Hepatocyte (in vitro differentiated cells): Measurements from ENCODE around the gene COBL. TPM values are rescaled to one million over a fixed set of nuclear protein-coding genes. Genes with fewer than 3 reads are reported as not detected.

ENCODE experiments used
- DNase-seq: peaks from one replicate; pipeline ENCODE4 v3.0.0-alpha.2; 2016; ENCODE audit warnings: low spot score
- H2AFZ ChIP-seq: fragments of 200-600 bp; sonication (generic); 2 replicates; pipeline ENCODE4 v1.6.0; 2016; ENCODE audit warnings: antibody characterized with exemption, mild to moderate bottlenecking
- H3K27ac ChIP-seq: fragments of 200-600 bp; sonication (generic); 2 replicates; pipeline ENCODE4 v1.5.1; 2016; ENCODE audit warnings: mild to moderate bottlenecking
- H3K27me3 ChIP-seq: fragments of 200-600 bp; sonication (generic); 2 replicates; pipeline ENCODE4 v1.6.1; 2016
- H3K36me3 ChIP-seq: fragments of 200-600 bp; sonication (generic); replicated peaks from 2 replicates; pipeline ENCODE4 v1.5.1; 2016; ENCODE audit warnings: low read depth; ENCODE audit not compliant: insufficient read depth
- H3K4me1 ChIP-seq: fragments of 200-600 bp; sonication (generic); 2 replicates; pipeline ENCODE4 v1.5.1; 2016; ENCODE audit warnings: mild to moderate bottlenecking, moderate library complexity; ENCODE audit not compliant: insufficient read depth
- H3K4me2 ChIP-seq: fragments of 200-600 bp; sonication (generic); 2 replicates; pipeline ENCODE4 v1.6.0; 2016
- H3K4me3 ChIP-seq: fragments of 200-600 bp; sonication (generic); 2 replicates; pipeline ENCODE4 v1.5.1; 2016; ENCODE audit warnings: mild to moderate bottlenecking
- H3K79me2 ChIP-seq: fragments of 200-600 bp; sonication (generic); 2 replicates; pipeline ENCODE4 v1.6.0; 2017; ENCODE audit warnings: mild to moderate bottlenecking
- H3K9me2 ChIP-seq: fragments of 200-600 bp; sonication (generic); replicated peaks from 2 replicates; pipeline ENCODE4 v1.6.0; 2017; ENCODE audit warnings: mild to moderate bottlenecking; ENCODE audit not compliant: insufficient read depth
- H3K9me3 ChIP-seq: fragments of 200-600 bp; sonication (generic); 2 replicates; pipeline ENCODE4 v1.5.1; 2016; ENCODE audit warnings: low read depth, mild to moderate bottlenecking
- H4K20me1 ChIP-seq: fragments of 200-600 bp; sonication (generic); 2 replicates; pipeline ENCODE4 v1.6.0; 2016; ENCODE audit warnings: mild to moderate bottlenecking; ENCODE audit not compliant: insufficient read depth, poor library complexity, severe bottlenecking
- EZH2 ChIP-seq: fragments of 200-600 bp; sonication (generic); IDR thresholded peaks from 2 replicates; pipeline ENCODE4 v1.6.1; 2016; ENCODE audit warnings: antibody characterized with exemption, mild to moderate bottlenecking, borderline replicate concordance
- EZH2phosphoT487 ChIP-seq: fragments of 200-600 bp; sonication (generic); IDR thresholded peaks from one replicate; pipeline ENCODE4 v1.6.1; 2018; ENCODE audit warnings: antibody characterized with exemption, mild to moderate bottlenecking, low read depth, moderate library complexity; ENCODE audit not compliant: unreplicated experiment, severe bottlenecking
- WGBS: methylation state at CpG from one replicate; pipeline ENCODE4 v1.1.6; 2016; ENCODE audit warnings: low lambda C conversion rate; ENCODE audit errors: missing lambda C conversion rate; 5-methylcytosine and 5-hydroxymethylcytosine counted together
- polyA plus RNA-seq: library from polyadenylated mRNA; unstranded; fragments of >200 nt; fragmentation: Nextera tagmentation; extraction: Ambion mirVana; gene quantifications from 2 replicates; pipeline ENCODE4 v1.2.1, GENCODE V29; 2016
- total RNA-seq: library from RNA; depleted of rRNA; stranded (reverse); fragments of >200 nt; gene quantifications from 2 replicates; pipeline ENCODE4 v1.2.3, GENCODE V29; 2014
- TF ChIP-seq, protein P1 (sequence below): fragments of 200-600 bp; sonication (generic); IDR thresholded peaks from 2 replicates; pipeline ENCODE4 v1.5.1; 2016; ENCODE audit warnings: antibody characterized with exemption, mild to moderate bottlenecking; ENCODE audit not compliant: poor library complexity

Gene COBL
- total and polyA plus RNA-seq, 2 experiments from 2014 or later: 7.8 to 20.5 TPM

DNA sequence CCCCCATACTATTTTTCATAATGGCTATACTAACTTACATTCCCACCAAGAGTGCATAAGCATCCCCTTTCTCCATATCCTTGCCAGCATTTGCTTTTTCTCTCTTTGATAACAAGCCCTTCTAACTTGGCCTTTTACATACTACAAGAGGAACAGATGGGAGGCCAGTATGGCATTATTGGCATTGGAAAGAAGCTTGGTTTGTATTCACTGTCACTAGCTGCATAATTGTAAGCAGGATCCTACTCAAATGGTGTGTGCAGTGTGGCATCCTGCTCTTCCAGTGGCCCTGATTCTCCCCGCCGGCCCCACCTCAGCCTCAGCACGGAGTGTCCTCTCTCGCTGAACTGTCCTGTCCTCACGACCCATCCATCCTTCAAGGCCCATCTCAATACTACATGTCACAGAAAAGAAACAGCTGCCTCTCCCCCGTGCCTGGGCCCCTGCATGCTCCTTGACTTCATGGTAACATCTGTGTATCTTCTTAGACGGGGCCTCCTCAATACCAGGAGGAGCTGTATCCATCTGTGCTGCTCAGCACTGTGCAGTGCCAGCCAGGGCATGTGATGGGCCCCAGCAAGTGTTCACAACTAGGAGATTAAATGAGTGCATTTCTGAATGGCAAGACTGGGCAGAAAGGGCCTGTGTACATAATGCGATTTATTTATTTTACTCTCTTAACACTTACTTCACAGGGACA, 205.2 kb downstream of the COBL start:
- H3K36me3 ChIP-seq: no peaks in the 10 kb centered on the region
- no peak overlapping the region for H3K4me3 ChIP-seq
- no peak for TF ChIP-seq EZH2
- TF ChIP-seq, protein P1, sequence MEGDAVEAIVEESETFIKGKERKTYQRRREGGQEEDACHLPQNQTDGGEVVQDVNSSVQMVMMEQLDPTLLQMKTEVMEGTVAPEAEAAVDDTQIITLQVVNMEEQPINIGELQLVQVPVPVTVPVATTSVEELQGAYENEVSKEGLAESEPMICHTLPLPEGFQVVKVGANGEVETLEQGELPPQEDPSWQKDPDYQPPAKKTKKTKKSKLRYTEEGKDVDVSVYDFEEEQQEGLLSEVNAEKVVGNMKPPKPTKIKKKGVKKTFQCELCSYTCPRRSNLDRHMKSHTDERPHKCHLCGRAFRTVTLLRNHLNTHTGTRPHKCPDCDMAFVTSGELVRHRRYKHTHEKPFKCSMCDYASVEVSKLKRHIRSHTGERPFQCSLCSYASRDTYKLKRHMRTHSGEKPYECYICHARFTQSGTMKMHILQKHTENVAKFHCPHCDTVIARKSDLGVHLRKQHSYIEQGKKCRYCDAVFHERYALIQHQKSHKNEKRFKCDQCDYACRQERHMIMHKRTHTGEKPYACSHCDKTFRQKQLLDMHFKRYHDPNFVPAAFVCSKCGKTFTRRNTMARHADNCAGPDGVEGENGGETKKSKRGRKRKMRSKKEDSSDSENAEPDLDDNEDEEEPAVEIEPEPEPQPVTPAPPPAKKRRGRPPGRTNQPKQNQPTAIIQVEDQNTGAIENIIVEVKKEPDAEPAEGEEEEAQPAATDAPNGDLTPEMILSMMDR: no peak
- TF ChIP-seq EZH2phosphoT487: no peak
- DNase-seq: no peak
- no peaks in the 10 kb centered on the region for H4K20me1 ChIP-seq
- no peak overlapping the region for H2AFZ ChIP-seq
- no peak overlapping the region for H3K4me2 ChIP-seq
- no peaks in the 10 kb centered on the region for H3K9me3 ChIP-seq
- H3K4me1 ChIP-seq: no peaks in the 10 kb centered on the region
- H3K79me2 ChIP-seq: no peaks in the 10 kb centered on the region
- no peaks in the 10 kb centered on the region for H3K27me3 ChIP-seq
- no peaks in the 10 kb centered on the region for H3K9me2 ChIP-seq
- 90% methylated on average over 8 of the region's 8 CpGs for WGBS
- no peak overlapping the region for H3K27ac ChIP-seq

GRCh38 chr7:51108134-51108533, 208.5 kb downstream of the COBL start:
- TF ChIP-seq, protein P1: no peak
- TF ChIP-seq EZH2phosphoT487 (no peak), EZH2 (no peak)
- Histone ChIP-seq H3K79me2 (no peaks in the 10 kb centered on the region), H3K27me3 (no peaks in the 10 kb centered on the region), H4K20me1 (no peaks in the 10 kb centered on the region), H3K9me2 (no peaks in the 10 kb centered on the region), H3K4me2 (no peak overlapping the region), H2AFZ (no peak overlapping the region), H3K9me3 (no peaks in the 10 kb centered on the region), H3K4me1 (no peaks in the 10 kb centered on the region), H3K4me3 (no peak overlapping the region), H3K27ac (no peak overlapping the region), H3K36me3 (no peaks in the 10 kb centered on the region)
- 80% methylated on average over 8 of the region's 8 CpGs for WGBS
- DNase-seq: no peak

GRCh38 chr7:51104278-51104677, 212.3 kb downstream of the COBL start:
- DNase-seq: no peak
- no peak overlapping the region for H3K4me3 ChIP-seq
- H3K27ac ChIP-seq: no peak overlapping the region
- no peak overlapping the region for H2AFZ ChIP-seq
- H3K9me3 ChIP-seq: no peaks in the 10 kb centered on the region
- H3K27me3 ChIP-seq: no peaks in the 10 kb centered on the region
- H3K79me2 ChIP-seq: no peaks in the 10 kb centered on the region
- peaks cover 8% of the 10 kb centered on the region for H3K4me1 ChIP-seq
- TF ChIP-seq EZH2phosphoT487 (no peak), EZH2 (no peak)
- TF ChIP-seq, protein P1: no peak
- no peaks in the 10 kb centered on the region for H3K9me2 ChIP-seq
- H3K4me2 ChIP-seq: no peak overlapping the region
- H4K20me1 ChIP-seq: no peaks in the 10 kb centered on the region
- 87% methylated on average over 3 of the region's 3 CpGs for WGBS
- no peaks in the 10 kb centered on the region for H3K36me3 ChIP-seq
